Naive thymus-derived CD8-positive, alpha-beta T cell (primary cell): Measurements from ENCODE around the gene CNIH2. TPM values are rescaled to one million over a fixed set of nuclear protein-coding genes. Genes with fewer than 3 reads are reported as not detected.

ENCODE experiments used
- polyA plus RNA-seq, 3 donors: library from polyadenylated mRNA; unstranded; fragments of 300-500 nt; fragmentation: Illumina TruSeq; gene quantifications; one replicate each; pipeline ENCODE4 v1.2.3, GENCODE V29; 2021
- total RNA-seq, 8 experiments: library from RNA in 2 of 8; stranded (reverse) in 2 of 8; gene quantifications; one replicate each; pipeline ENCODE4 v1.2.3 and lab custom pipeline; 2021 to 2026

The CNIH2 gene
- total and polyA plus RNA-seq, 5 experiments from 2014 or later = 1.1 to 2.8 TPM; not detected in 3

Other genes with a start within 250 kb of the CNIH2 start
- gene GAL3ST3, start 229.0 kb upstream of the CNIH2 start, total RNA-seq = not detected
- under 1 TPM in 1 of 3 donors, not detected in 2; 0.27 TPM for gene GAL3ST3, start 229.0 kb upstream of the CNIH2 start, polyA plus RNA-seq
- gene SF3B2, start 225.8 kb upstream of the CNIH2 start, total RNA-seq = 100 to 1,000 TPM; 184 to 197 TPM
- gene SF3B2, start 225.8 kb upstream of the CNIH2 start, polyA plus RNA-seq = 100 to 1,000 TPM in 1 of 3 donors, 10 to 100 TPM in 2; 70.3 to 115 (median 91.6) TPM
- 100 to 1,000 TPM; 312 to 317 TPM for gene PACS1, start 207.9 kb upstream of the CNIH2 start, total RNA-seq
- gene PACS1, start 207.9 kb upstream of the CNIH2 start, polyA plus RNA-seq = 10 to 100 TPM; 35.9 to 98.8 (median 49.9) TPM
- gene KLC2, start 20.5 kb upstream of the CNIH2 start, total RNA-seq = 10 to 100 TPM; 35.7 to 38.4 TPM
- 1 to 10 TPM; 3.7 to 8.1 (median 6.1) TPM for gene KLC2, start 20.5 kb upstream of the CNIH2 start, polyA plus RNA-seq
- 10 to 100 TPM; 68.4 to 69.2 TPM for gene RAB1B, start 9.5 kb upstream of the CNIH2 start, total RNA-seq
- 10 to 100 TPM; 13.1 to 16.1 (median 14.0) TPM for gene RAB1B, start 9.5 kb upstream of the CNIH2 start, polyA plus RNA-seq
- 10 to 100 TPM; 26.9 to 36.8 TPM for gene YIF1A, start 11.0 kb downstream of the CNIH2 start, total RNA-seq
- 10 to 100 TPM; 49.1 to 59.9 (median 53.9) TPM for gene YIF1A, start 11.0 kb downstream of the CNIH2 start, polyA plus RNA-seq
- under 1 TPM in 1 of 2 experiments, not detected in 1; 0.13 TPM for gene TMEM151A, start 13.7 kb downstream of the CNIH2 start, total RNA-seq
- not detected for gene TMEM151A, start 13.7 kb downstream of the CNIH2 start, polyA plus RNA-seq
- 10 to 100 TPM; 37.0 to 41.3 TPM for gene CD248, start 38.9 kb downstream of the CNIH2 start, total RNA-seq
- 100 to 1,000 TPM in 2 of 3 donors, 10 to 100 TPM in 1; 43.8 to 128 (median 114) TPM for gene CD248, start 38.9 kb downstream of the CNIH2 start, polyA plus RNA-seq
- gene RIN1, start 58.3 kb downstream of the CNIH2 start, total RNA-seq = 1 to 10 TPM; 7.6 to 8.0 TPM
- 1 to 10 TPM; 2.7 to 6.5 (median 3.7) TPM for gene RIN1, start 58.3 kb downstream of the CNIH2 start, polyA plus RNA-seq
- 10 to 100 TPM; 47.6 to 48.8 TPM for gene BRMS1, start 66.9 kb downstream of the CNIH2 start, total RNA-seq
- gene BRMS1, start 66.9 kb downstream of the CNIH2 start, polyA plus RNA-seq = 10 to 100 TPM; 61.7 to 65.8 (median 63.6) TPM
- 1 to 10 TPM; 7.2 to 7.5 TPM for gene B4GAT1, start 69.5 kb downstream of the CNIH2 start, total RNA-seq
- gene B4GAT1, start 69.5 kb downstream of the CNIH2 start, polyA plus RNA-seq = 10 to 100 TPM in 1 of 3 donors, 1 to 10 TPM in 2; 7.1 to 12.1 (median 8.5) TPM
- 10 to 100 TPM; 12.9 to 13.9 TPM for gene SLC29A2, start 93.6 kb downstream of the CNIH2 start, total RNA-seq
- gene SLC29A2, start 93.6 kb downstream of the CNIH2 start, polyA plus RNA-seq = 1 to 10 TPM; 1.4 to 3.9 (median 2.3) TPM
- gene NPAS4, start 142.9 kb downstream of the CNIH2 start, total RNA-seq = not detected
- gene NPAS4, start 142.9 kb downstream of the CNIH2 start, polyA plus RNA-seq = not detected
- 10 to 100 TPM; 24.8 to 24.9 TPM for gene MRPL11, start 160.7 kb downstream of the CNIH2 start, total RNA-seq
- 10 to 100 TPM; 86.9 to 98.2 (median 87.9) TPM for gene MRPL11, start 160.7 kb downstream of the CNIH2 start, polyA plus RNA-seq
- 10 to 100 TPM; 15.0 to 16.3 TPM for gene PELI3, start 188.7 kb downstream of the CNIH2 start, total RNA-seq
- gene PELI3, start 188.7 kb downstream of the CNIH2 start, polyA plus RNA-seq = 1 to 10 TPM; 2.7 to 4.1 (median 3.4) TPM
- gene DPP3, start 202.3 kb downstream of the CNIH2 start, total RNA-seq = 10 to 100 TPM; 20.0 to 23.7 TPM
- gene DPP3, start 202.3 kb downstream of the CNIH2 start, polyA plus RNA-seq = 10 to 100 TPM; 20.0 to 25.4 (median 20.5) TPM
- 10 to 100 TPM; 31.7 to 32.8 TPM for gene BBS1, start 232.5 kb downstream of the CNIH2 start, total RNA-seq
- gene BBS1, start 232.5 kb downstream of the CNIH2 start, polyA plus RNA-seq = 10 to 100 TPM in 2 of 3 donors, 1 to 10 TPM in 1; 9.4 to 11.9 (median 11.2) TPM